GM12874 (cell line): ENCODE results near the gene PPP4R4.

Experiments
- CTCF ChIP-seq: IDR thresholded peaks from 2 replicates; pipeline ENCODE4 v1.5.1; 2011; ENCODE audit warnings: low read depth, mild to moderate bottlenecking, control low read depth, low read length, moderate library complexity; ENCODE audit not compliant: insufficient read depth

PPP4R4 gene

GRCh38 chr14:94293578-94293924 is 119.4 kb downstream of the PPP4R4 start:
- TF ChIP-seq CTCF: no peak

- no peak for TF ChIP-seq CTCF
These were observed 121.4 kb downstream of the PPP4R4 start for GRCh38 chr14:94295360-94296180.

GRCh38 chr14:94298130-94298529 is 124.0 kb downstream of the PPP4R4 start:
- TF ChIP-seq CTCF: no peak

- TF ChIP-seq CTCF: no peak
These were observed 129.0 kb downstream of the PPP4R4 start for GRCh38 chr14:94303111-94303510.

- TF ChIP-seq CTCF: no peak
These were observed 130.1 kb downstream of the PPP4R4 start for GRCh38 chr14:94304243-94304642.

GRCh38 chr14:94305620-94306019 is 131.5 kb downstream of the PPP4R4 start:
- TF ChIP-seq CTCF: no peak

- TF ChIP-seq CTCF: no peak
These were observed 132.2 kb downstream of the PPP4R4 start for GRCh38 chr14:94306047-94306978.
